T-helper 22 cell (primary cell): ENCODE data around the gene PNLIPRP2.

ENCODE experiments used
- DNase-seq: peaks from one replicate; pipeline ENCODE4 v3.0.0-alpha.2; 2020; ENCODE audit warnings: low read depth

The PNLIPRP2 gene

DNA sequence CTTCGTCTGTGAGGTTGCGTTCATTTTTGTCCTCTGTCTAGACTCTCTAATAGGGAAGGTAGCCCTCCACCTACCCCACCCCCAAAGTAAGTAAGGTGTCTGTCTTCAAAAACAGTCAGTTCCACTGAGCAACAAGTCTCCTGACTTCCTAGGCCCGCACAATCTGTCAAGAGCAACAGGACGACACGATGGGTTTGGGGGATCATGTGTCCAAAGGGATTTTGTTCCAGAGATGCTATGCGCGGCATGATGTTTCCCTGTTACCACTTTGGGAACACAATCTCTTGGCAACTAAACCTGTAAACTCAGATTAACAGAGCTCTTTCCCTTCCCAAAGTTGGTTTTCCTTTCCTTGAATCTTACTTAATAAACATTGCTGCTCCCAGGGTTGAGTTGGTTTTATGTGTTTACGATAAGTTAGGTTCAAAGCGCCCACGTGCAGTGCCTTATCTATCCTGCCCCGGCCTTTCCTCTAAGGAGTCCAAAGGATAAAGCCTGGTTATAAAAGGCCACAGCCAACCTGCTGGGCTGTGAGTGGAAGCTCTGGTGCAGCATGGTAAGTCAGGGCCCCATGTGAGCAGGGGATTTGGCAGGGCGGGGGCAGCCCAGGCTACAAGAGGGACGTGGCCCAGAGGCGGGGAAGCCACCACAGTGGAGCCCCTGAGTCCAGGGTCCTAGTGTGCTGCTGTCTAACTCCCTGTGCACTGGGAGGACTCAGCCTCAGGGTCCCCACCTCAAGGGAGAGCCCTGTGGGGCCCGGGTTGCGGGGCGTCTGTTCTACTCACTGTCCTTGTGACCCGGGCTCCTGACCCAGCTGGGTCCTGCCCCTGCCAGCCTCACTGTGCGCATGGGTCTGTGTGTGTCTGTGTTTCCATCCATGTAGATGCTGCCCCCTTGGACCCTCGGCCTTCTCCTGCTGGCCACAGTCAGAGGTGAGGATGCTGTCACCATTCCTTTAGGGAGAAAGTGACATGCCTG lies at the start of gene PNLIPRP2:
TSS of gene PNLIPRP2 (plus strand) at position 531 of the 978 bp plus-strand sequence.
- no peak for DNase-seq

DNA sequence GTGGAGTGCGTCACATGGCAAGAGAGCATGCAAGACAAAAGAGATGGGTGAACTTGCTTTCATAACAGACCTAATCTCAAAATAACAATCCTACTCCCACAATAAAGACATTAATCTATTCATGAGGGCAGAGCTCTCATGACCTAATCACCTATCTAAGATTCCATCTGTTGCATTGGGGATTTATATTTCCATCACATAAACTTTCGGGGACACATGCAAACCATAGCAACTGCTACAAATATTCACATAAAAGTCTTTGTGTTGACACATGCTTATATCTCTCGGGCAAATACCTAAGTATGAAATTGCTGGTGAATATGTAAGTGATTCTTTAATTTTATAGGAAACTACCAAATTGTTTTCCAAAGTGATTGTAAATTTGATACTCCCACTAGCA lies 46.0 kb upstream of the PNLIPRP2 start:
- DNase-seq, result no peak

DNA sequence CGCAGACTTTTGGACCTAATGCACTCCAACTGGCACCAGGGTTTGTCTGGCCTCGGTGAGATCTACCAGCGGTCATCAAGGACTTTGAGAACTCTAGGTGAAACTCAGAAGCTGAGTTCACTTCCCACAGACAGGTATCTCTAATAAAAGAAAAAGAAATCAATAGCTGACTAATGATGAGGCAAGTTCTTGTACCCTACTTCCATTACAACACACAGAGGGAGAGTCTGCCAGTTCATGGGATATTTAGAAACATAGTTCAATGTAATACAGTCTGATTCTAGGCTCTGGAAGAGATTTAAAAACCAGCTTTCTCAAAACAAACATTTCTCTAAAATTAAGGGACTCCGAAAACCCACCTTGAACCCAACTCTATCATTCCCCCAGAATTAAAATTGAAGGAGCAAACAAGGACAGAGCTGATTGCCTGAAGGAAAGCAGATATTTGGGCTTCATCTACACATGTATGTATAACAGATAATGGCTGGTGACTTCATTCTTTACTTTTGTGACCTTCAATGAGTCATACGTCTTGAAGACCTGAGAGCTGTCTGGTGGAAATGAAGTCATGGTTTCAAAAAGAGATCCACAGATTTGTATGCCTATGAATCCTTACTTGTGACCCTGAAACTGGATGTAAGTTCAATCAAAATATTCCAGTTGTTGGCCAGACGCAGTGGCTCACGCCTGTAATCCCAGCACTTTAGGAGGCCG lies 32.7 kb upstream of the PNLIPRP2 start:
- no peak for DNase-seq

DNA sequence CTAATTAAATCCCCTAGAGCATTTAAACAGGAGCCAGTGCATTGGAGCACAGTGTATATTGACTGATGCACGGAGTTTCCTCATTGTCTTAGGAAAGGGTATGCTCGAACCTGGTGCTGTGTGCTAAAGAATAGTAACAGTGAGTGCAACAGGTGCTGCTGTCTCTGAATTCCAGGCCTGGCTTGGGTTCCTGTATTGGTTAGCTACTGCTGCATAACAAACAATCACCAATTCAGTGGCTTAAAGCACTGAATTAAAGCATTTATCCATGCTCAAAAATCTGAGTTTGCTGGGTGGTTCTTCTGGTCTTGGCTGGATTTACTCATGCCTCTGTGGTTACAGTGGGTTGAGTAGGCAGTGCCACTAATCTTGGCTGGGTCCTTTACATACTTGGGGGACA lies 31.8 kb upstream of the PNLIPRP2 start:
- no peak for DNase-seq

DNA sequence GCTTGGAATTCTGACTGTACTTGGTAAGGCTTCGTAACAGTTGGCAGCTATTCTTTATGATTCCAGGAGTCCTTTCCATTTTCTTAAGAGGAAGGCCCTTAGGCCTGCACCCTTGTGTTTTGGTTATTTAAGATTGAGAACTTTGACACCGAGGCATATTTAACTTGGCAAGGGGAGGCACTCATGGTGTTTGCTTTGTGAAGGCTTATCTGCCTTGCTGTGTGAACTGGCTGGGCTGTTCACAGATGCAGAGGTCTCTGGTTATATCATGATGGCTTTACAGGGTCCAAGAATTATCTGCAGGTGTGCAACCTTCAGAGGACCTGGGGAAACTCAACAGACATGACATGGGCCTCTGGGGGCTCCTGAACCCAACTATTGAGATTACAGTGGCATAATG lies 30.8 kb upstream of the PNLIPRP2 start:
- no peak for DNase-seq

DNA sequence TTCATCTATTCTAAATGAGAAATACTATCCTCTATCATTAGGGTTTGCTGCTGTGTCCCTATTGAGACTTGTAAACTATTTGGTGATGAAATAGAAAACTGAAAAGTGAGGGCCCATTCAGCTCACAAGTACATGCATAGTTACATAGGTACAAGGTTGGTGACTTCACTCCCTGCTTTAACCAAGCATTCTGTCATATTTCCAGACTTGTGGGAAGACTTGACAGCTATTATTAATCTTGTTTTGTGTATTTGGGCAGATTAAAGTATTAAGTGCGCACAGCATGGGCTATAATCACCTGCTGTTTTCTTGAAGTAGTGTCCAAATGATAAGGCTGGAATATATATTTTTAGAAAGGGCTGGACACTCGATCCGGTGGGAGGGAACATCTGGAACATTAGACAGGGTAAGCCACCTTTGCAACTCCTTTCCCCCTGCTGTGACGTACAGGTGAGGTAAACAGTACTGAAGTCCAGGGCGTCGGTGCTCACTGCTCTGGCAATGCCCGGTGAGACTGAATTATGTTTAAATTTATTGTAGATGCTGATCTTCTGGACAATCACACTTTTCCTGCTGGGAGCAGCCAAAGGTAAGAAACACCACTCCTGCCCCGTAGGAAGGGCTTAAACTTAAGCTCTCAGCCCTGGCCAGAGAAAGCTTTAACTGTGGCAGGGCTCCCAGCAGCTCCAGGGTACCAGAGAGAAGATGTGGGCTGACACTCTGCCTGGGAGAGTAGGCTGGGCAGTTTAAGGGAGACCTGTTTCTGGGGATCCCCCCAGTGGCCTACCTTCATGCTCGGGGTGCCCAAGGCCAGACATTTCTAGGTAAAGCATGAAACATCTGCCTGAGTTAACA lies 29.9 kb upstream of the PNLIPRP2 start, which contains the start of gene PNLIPRP1:
TSS of gene PNLIPRP1 (plus strand) at position 370 of the 855 bp plus-strand sequence. CDS start at position 541, 171 bp downstream.
- no peak for DNase-seq

DNA sequence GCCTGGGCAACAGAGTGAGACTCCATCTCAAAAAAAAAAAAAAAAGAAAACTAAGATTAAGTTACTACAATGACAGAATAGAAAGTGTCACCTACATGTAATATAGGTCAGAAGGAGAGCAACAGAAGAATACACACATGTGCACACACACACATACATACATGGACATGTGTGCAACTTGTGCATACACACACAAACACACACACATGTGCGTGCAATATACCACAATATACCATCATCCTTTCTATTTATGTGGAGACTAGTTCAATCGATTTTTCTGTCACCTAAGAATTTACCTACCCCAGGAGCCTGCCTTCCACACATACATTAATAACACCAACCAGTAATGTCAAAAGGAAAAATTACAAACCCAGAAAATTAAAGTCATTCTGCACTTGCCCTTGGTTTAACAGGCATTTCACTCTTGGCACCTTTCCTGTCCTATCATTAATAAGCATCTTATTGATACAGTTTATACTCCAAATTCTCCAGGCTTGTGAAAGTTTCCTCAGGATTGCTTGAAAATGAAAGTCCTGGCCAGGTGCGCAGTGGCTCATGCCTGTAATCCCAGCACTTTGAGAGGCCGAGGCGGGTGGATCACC lies 27.5 kb upstream of the PNLIPRP2 start:
- no peak for DNase-seq

DNA sequence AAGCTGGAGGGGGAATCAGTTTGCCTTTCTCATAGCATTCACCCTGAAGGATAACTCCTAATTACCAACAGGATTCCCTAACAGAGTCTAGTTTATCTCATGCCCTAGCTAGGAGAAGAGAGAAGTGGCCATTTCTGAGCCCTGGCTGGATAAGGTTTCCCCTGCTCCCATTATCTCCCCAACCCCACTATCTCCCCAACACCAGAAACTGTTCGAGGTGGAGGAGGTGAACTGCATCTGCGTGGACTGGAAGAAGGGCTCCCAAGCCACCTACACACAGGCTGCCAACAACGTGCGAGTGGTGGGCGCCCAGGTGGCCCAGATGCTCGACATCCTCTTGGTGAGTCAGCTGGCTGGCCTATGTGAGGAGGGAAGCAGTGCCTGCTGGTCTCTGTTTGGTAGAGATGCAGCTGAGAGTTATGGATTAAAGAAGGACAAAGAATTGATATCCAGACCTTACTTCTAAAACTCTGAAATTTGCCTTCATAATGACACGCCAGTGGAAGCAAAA lies 26.2 kb upstream of the PNLIPRP2 start:
- DNase-seq, result no peak

DNA sequence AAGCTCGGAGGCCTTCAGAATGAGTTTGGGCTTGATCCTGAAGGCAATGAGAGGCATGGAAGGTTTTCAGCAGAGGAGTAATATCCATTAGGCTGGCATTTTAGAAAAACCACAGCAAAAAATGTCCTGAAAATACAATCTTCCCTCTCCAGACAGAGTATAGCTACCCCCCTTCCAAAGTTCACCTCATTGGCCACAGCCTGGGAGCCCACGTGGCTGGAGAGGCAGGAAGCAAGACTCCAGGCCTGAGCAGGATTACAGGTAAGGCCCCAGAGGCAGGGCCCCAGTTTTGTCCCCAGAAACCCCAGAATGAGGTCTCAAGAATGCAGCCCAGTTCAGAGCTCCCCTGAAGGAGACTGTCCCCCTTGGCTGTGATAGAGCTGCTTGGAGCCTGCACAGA lies 24.7 kb upstream of the PNLIPRP2 start:
- DNase-seq, result no peak

DNA sequence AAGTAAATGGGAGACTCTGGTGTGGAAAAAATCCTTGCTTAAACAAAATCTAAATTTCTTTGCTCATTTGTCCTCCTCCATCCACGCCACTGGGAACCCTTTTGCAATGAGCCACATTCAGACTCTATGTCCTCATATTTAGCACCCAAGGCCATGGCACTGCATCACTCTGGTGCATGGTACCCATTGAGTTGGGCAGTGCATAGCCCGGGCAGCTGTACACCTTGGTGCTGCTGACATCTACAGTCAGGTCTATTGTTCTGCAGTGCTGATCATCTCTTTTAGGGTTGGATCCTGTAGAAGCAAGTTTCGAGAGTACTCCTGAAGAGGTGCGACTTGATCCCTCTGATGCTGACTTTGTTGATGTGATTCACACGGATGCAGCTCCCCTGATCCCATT lies 23.2 kb upstream of the PNLIPRP2 start:
- no peak for DNase-seq

DNA sequence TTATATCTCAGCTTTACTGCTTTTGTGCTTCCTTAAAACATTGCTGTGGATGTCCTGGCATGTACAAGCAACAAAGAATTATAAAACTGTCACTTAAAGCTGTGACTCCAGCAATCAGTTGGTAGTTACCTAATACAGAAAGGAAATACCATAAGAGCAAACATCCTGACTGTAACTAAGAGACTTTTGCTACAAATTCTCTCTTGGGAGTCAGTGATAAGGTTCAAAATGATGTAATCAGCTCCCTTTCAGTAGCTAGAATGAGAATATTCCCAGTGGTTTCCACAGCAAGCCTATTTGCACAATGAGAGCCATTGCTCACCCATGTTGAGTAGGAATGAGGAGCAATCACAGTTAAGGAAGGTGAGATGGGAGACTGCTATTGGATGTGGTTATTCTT lies 22.4 kb upstream of the PNLIPRP2 start:
- no peak for DNase-seq

DNA sequence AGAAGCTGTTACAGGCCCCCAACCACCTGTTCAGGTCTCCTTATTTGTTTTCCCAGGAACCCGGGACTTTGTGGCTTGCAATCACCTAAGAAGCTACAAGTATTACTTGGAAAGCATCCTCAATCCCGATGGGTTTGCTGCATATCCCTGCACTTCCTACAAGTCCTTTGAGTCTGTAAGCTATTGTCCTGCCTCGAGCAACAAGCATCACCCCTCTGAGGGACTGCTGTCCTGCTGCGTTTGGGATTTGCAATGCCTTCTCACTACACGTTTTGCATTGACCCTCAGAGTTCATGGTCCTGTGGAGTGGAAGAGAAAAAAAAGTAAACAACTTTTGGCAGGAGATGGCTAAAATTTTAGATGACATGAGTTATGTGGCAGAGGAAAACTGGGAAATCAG lies 20.8 kb upstream of the PNLIPRP2 start:
- no peak for DNase-seq

DNA sequence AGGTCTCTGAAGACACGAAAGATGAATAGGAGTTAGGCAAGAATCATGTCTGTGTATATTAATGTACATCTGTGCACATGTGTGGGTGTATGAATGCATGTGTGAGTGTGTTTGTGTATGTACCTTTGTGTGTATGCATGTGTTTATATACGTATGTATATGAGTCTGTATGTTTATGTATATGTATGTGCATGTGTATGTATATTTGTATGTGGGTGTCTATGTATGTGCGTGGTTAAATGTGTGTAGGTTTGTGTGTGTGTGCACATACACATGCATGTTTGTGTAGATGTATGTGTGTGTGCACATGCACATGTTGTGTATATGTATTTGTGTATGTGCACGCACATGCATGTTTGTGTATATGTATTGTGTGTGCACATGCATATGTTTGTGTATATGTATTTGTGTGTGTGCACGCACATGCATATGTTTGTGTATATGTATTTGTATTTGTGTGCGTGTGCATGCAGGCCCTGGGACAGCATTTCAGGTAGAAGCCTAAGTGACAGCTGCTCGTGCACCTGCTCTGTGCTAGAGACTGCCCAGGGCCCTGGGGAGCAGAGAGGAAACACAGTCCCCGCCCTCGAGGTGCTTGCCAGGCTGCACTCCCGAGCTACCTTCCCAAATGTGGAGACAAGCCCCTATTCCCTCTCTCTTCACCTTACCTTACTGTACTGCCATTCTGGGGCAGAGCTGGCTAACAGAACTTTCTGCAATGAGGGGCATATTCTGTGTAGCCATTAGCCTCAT lies 17.9 kb upstream of the PNLIPRP2 start:
- no peak for DNase-seq

DNA sequence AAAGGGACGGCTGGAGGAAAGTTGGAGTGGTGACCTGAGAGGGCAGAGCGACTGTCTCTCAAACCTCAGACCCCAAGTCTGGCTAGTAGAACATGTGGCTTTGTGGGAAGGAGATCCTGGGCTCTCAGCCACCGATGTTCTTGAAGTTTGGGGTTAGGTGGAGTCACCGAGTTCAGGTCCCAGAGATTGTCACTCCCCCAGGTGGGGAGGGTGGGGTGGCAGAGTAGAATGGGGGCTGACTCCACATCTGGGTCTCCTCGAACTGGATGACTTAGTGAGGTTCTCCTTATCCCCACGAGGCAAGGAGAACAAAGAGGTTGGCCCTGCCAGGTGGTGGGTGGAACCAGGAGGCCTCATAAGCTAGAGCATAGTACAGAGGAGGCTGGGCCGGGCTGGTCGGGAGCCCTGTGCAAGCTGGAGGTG lies 14.7 kb upstream of the PNLIPRP2 start:
- no peak for DNase-seq

DNA sequence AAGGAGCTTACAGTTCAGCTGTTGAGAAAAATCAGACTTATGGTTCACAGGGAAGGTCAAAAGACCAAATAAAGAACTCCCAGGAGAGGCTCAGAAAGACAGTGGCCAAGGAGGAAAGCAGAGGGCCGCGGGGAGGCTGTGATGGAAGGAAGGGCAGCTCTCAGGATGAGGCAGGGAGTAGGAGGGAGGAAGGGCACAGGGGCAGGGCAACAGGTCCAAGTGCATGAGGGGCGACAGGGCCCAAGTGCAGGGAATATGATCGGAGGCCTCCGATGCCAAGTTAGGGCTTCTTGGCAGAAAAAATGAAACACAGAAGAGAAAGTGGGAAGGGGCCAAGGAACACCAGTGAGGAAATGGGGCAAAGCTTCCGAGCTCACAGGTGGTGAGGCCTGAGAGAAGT lies 13.4 kb upstream of the PNLIPRP2 start:
- DNase-seq, result no peak

DNA sequence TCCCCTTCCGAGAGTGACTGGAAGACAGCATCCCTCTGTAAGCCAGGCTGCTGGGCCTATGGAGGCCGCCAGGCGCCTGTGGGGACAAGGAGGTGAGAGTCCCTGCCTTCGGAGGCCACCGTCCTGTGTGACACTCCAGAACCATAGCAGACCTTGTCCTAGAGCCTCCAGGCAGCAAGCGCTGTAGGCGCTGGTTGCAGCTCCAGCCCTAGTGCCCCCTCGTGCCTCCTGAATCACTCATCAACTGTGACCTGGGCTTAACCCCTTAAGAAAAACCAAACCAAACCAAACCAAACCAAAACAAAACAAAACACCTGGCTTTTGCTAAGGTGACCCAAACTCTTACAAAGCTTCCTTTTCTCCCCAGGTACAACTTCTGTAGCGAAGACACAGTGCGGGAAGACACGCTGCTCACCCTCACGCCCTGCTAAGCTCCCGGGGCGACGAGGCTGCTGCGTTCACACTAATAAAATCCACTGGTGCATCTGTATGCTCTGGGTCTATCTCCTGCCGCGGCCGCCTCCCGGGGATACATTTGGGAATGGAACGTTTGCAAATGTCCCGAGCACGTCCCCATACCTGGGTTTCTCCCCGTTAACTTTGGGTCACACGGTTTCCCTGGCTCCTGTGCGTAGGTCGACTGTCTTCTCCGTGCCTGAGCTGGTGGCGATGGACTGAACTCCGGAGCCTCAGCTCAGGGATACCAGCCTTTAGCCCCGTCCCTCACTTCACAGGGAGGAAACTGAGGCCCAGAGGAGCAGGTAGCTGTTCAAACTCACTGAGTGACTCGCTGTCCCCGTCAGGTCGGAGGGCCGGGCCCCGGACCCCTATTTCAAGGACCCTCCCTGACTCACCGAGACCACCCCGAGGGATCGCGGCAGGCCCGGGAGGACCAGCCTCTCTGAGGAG lies 11.8 kb upstream of the PNLIPRP2 start:
- no peak for DNase-seq

DNA sequence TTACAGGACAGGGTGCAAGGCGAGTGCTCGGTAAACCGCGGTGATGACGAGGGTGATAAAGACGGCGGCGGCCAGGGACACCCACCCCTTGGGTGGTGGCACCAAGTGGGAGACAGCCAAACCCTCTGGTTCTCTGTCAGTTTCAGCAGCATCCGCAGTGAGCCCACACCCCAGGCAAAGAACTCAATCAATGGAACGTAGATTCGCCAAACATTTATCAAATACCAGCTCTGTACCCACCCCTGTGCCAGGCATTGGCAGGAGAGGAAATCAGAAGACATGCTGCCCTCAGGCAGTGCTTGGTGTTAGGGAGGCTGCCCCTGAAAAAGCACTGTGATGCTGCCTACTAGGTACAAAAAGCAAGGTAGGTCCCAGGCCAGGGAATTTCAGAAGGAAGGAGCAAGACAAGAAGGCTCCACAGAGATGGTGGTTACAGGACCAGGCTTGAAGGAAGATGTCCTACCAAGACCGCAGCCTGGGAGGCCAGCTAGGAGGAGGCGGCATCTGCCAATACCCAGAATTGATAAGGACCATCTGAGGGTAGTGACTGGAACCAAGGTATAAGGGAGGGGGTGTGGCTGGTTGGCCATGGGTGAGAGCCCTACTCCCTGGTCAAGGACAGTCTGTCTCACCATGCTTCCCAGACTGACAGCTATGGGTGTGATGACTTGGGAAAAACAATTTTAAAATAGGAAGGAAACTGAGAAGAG lies 10.2 kb upstream of the PNLIPRP2 start:
- no peak for DNase-seq

DNA sequence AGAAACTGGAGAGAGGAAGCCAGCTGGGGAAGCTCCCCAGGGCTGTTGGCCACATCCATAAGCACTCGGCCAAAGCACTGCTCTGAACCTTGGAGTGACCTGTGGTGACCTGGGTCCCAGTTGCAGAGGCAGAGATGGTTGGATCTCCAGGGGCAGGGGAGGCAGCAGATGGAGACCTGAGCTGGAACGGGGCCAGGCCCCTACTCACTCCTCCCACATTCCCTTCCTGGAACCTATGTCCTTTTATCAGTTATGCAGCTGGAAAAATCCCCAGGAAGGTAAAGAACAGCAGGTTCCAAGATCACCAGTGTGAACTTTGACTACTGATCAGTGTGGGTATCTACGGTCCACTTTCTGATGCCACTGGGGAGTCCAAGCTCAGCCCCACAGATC lies 9.6 kb upstream of the PNLIPRP2 start:
- DNase-seq, result no peak
